Trophoblast cell (in vitro differentiated cells and primary cell): ENCODE data around the gene APOBEC3G.

Experiments used
- DNase-seq, 2 donors: peaks; one replicate each; pipeline ENCODE4 v3.0.0-alpha.2; 2016
- H2AFZ ChIP-seq: 2 replicates; pipeline ENCODE4 v1.6.1; 2013; ENCODE audit warnings: low read length, moderate library complexity, mild to moderate bottlenecking; ENCODE audit not compliant: insufficient read depth, poor library complexity
- H2AK5ac ChIP-seq: 2 replicates; pipeline ENCODE4 v1.6.1; 2013; ENCODE audit warnings: mild to moderate bottlenecking, low read length
- H2BK120ac ChIP-seq: 2 replicates; pipeline ENCODE4 v1.6.1; 2013; ENCODE audit warnings: low read length, mild to moderate bottlenecking, moderate library complexity; ENCODE audit not compliant: insufficient read depth, poor library complexity
- H2BK12ac ChIP-seq: 2 replicates; pipeline ENCODE4 v1.6.1; 2013; ENCODE audit warnings: mild to moderate bottlenecking, low read length, moderate library complexity
- H2BK5ac ChIP-seq: 2 replicates; pipeline ENCODE4 v1.6.1; 2013; ENCODE audit warnings: low read length, low read depth, moderate library complexity, mild to moderate bottlenecking; ENCODE audit not compliant: poor library complexity
- H3K14ac ChIP-seq: 2 replicates; pipeline ENCODE4 v1.6.1; 2013; ENCODE audit warnings: mild to moderate bottlenecking, low read length
- H3K18ac ChIP-seq: 2 replicates; pipeline ENCODE4 v1.6.1; 2013; ENCODE audit warnings: mild to moderate bottlenecking, low read length
- H3K23ac ChIP-seq: 2 replicates; pipeline ENCODE4 v1.6.1; 2013; ENCODE audit warnings: low read length
- H3K27ac ChIP-seq: 2 replicates; pipeline ENCODE4 v1.5.1; 2013; ENCODE audit warnings: low read depth, mild to moderate bottlenecking, inconsistent platforms, low read length, moderate library complexity
- H3K27me3 ChIP-seq: 2 replicates; pipeline ENCODE4 v1.6.1; 2013; ENCODE audit warnings: inconsistent platforms, mild to moderate bottlenecking, low read length, moderate library complexity; ENCODE audit not compliant: insufficient read depth
- H3K36me3 ChIP-seq, 2 experiments: 1 replicate in 1 of 2; 2 replicates in 1 of 2; pipeline ENCODE4 v1.6.1; 2013; ENCODE audit warnings: low read length in 2 of 2, mild to moderate bottlenecking in 2 of 2, moderate library complexity in 1 of 2; ENCODE audit not compliant: insufficient read depth in 2 of 2, control insufficient read depth in 1 of 2
- H3K4ac ChIP-seq: 2 replicates; pipeline ENCODE4 v1.6.1; 2013; ENCODE audit warnings: low read depth, mild to moderate bottlenecking, low read length, moderate library complexity
- H3K4me1 ChIP-seq, 2 experiments: 1 replicate in 1 of 2; 2 replicates in 1 of 2; pipeline ENCODE4 v1.6.1; 2013; ENCODE audit warnings: low read length in 2 of 2, mild to moderate bottlenecking in 2 of 2, moderate library complexity in 1 of 2; ENCODE audit not compliant: insufficient read depth in 2 of 2, control insufficient read depth in 1 of 2
- H3K4me2 ChIP-seq: 2 replicates; pipeline ENCODE4 v1.6.1; 2013; ENCODE audit warnings: inconsistent platforms, mild to moderate bottlenecking, low read length, moderate library complexity
- H3K4me3 ChIP-seq: 2 replicates; pipeline ENCODE4 v1.5.1; 2013; ENCODE audit warnings: mild to moderate bottlenecking, low read depth, low read length, inconsistent platforms
- H3K79me1 ChIP-seq: one replicate; pipeline ENCODE4 v1.6.1; 2013; ENCODE audit warnings: low read length
- H3K79me2 ChIP-seq: 2 replicates; pipeline ENCODE4 v1.6.1; 2013; ENCODE audit warnings: low read length, mild to moderate bottlenecking; ENCODE audit not compliant: control insufficient read depth, insufficient read depth, poor library complexity
- H3K9ac ChIP-seq: 2 replicates; pipeline ENCODE4 v1.6.1; 2013; ENCODE audit warnings: mild to moderate bottlenecking, low read length
- H3K9me3 ChIP-seq: 2 replicates; pipeline ENCODE4 v1.6.1; 2013; ENCODE audit warnings: low read depth, mild to moderate bottlenecking, control low read depth, inconsistent platforms, low read length; ENCODE audit not compliant: insufficient read depth
- H4K12ac ChIP-seq: 2 replicates; pipeline ENCODE4 v1.6.1; 2013; ENCODE audit warnings: low read depth, mild to moderate bottlenecking, low read length, moderate library complexity
- H4K8ac ChIP-seq: 2 replicates; pipeline ENCODE4 v1.6.1; 2013; ENCODE audit warnings: low read depth, mild to moderate bottlenecking, low read length, moderate library complexity
- H4K91ac ChIP-seq: one replicate; pipeline ENCODE4 v1.6.1; 2013; ENCODE audit warnings: low read depth, mild to moderate bottlenecking, low read length, moderate library complexity
- WGBS: extraction: QIAGEN DNeasy Blood & Tissue Kit; methylation state at CpG from one replicate; pipeline ENCODE4 v1.1.7; 2013; ENCODE audit warnings: missing lambda C conversion rate; ENCODE audit not compliant: insufficient read length, insufficient coverage; ENCODE audit errors: extremely low coverage; 5-methylcytosine and 5-hydroxymethylcytosine counted together

APOBEC3G gene

DNA sequence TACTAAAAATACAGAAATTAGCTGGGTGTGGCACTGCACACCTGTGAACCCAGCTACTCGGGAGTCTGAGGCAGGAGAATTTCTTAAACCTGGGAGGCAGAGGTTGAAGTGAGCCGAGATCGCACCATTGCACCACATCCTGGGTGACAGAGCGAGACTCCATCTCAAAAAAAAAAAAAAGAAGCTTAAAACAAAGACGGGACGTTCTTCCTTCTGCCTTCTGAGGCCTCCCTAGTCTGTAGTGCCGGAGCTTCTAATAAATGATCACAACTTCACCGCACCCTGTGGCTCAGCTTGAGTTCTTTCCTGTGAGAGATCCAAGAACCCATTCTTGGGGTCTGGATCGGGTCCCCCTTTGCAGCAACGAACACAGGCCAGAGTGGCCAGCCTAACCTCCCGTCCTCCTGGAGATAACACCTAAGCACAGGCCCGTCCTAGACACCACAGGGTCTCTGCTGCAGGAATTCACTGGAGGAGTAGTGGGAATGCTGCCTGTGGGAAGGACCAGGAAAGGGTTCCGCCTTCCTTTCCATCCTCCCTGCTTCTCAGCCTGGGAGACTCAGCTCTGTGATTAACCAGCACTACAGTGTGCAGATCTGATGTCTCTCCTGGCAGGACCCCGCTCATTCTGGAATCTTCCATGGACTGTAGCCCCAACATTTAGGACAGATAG lies 17.8 kb downstream of the APOBEC3G start:
- Histone ChIP-seq H3K23ac (no peak overlapping the region), H4K91ac (no peak overlapping the region), H3K4me2 (no peak overlapping the region), H3K18ac (no peak overlapping the region), H3K4me1 (peaks cover 8 to 10% of the 10 kb centered on the region in 2 experiments), H3K4ac (no peak overlapping the region), H3K79me2 (peaks cover 3% of the 10 kb centered on the region), H3K14ac (no peak overlapping the region), H2BK5ac (no peak overlapping the region), H3K27ac (no peak overlapping the region), H2AFZ (no peak overlapping the region), H3K9ac (no peak overlapping the region), H3K36me3 (no peaks in the 10 kb centered on the region), H3K79me1 (peaks cover 9% of the 10 kb centered on the region), H3K4me3 (no peak overlapping the region), H2BK12ac (no peak overlapping the region), H2AK5ac (no peak overlapping the region), H3K9me3 (peaks cover 2% of the 10 kb centered on the region), H4K12ac (no peak overlapping the region), H2BK120ac (no peak overlapping the region), H3K27me3 (no peaks in the 10 kb centered on the region), H4K8ac (no peak overlapping the region)
- DNase-seq, result no peak
- WGBS, result no CpG with 5 or more reads among the region's 14 CpGs

DNA sequence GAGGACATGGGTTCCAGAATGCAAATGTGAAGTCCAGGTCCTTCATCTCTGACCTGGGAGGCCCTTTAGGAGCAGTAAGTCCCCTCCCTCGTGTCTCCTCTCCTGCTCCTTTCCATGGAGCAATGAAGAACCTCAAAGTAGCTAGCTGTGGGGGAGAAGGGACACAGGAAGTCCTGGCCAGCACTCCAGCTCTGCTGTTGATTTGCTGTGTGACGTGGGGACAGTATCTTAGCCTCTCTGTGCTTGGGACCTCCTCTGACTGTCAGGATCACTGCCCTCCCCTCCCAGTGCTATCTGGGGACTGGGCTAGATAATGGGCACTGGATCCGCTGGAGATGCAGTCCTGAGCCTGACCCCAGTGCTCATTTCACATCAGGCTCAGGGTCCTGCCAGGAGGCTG lies 18.9 kb downstream of the APOBEC3G start:
- WGBS, result no CpG with 5 or more reads among the region's 3 CpGs
- Histone ChIP-seq H3K4me2 (no peak overlapping the region), H2BK12ac (no peak overlapping the region), H3K18ac (no peak overlapping the region), H3K14ac (no peak overlapping the region), H3K9ac (no peak overlapping the region), H3K4me3 (no peak overlapping the region), H2AFZ (no peak overlapping the region), H3K4me1 (peaks cover 8 to 10% of the 10 kb centered on the region in 2 experiments), H2BK120ac (no peak overlapping the region), H4K8ac (no peak overlapping the region), H3K27ac (no peak overlapping the region), H3K36me3 (no peaks in the 10 kb centered on the region), H3K4ac (no peak overlapping the region), H2AK5ac (no peak overlapping the region), H4K91ac (peak overlapping the region; percentile 37), H3K9me3 (peaks cover 2% of the 10 kb centered on the region), H4K12ac (no peak overlapping the region), H3K79me1 (peaks cover 9% of the 10 kb centered on the region), H2BK5ac (no peak overlapping the region), H3K23ac (no peak overlapping the region), H3K79me2 (peaks cover 3% of the 10 kb centered on the region), H3K27me3 (no peaks in the 10 kb centered on the region)
- no peak for DNase-seq

DNA sequence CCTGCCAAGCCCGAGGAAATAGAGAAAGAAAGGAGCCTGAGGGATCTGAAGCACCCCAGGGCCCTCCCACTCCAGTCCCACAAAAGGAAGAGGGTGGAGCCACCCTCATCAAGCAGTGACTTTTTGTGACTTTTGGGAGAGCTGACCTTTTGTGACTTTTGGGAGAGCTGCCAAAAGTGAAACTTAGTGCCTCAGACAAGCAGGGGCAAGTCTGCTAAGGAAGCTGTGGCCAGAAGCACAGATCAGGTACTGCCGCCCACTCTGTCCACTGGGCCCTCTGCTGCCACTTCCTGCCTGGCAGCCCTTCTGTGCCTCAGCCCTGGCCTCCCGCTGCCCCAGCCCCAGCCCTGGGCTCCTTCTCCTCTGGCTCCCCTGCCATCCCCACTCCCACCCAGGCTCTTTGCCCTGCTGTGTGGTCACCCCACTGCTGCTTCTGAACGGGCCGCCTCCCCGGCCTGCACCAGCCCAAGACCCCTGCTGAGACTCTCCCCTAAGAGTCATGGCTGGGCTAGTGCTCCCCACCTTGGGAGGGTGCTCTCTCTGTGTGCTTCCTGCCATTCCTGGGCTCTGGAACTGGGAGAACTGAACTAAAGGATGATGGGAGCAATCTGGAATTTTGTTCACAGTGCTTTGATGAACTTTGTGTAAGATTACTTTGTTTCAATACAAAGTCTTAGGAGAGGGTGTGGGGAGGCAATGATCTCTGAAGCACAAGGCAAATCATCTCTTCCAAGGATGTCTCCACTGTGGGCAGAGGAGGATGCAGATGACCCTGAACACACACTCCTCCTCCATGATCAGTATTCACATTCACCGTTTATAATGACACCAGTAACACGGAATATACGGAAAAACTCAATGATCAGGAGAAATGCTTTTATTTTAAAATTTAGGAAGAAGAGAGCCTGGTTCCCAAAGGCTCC lies 20.3 kb downstream of the APOBEC3G start, which contains the start of gene APOBEC3H:
TSS of gene APOBEC3H (plus strand) at position 147 of the 923 bp plus-strand sequence. CDS start 3,035 bp downstream, outside the sequence.
- no peak within 1 kb of the TSS for H3K4me3 ChIP-seq
- peak within 1 kb of the TSS; percentile 88 for H2AFZ ChIP-seq
- H3K18ac ChIP-seq, result peak within 1 kb of the TSS; percentile 46
- no peak within 1 kb of the TSS for H3K27ac ChIP-seq
- H4K12ac ChIP-seq, result peak within 1 kb of the TSS; percentile 40
- no peak within 1 kb of the TSS for H3K23ac ChIP-seq
- H3K79me1 ChIP-seq, result peaks cover 9% of the 10 kb centered on the region
- no peaks in the 10 kb centered on the region for H3K36me3 ChIP-seq
- H4K91ac ChIP-seq, result peak within 1 kb of the TSS; percentile 85
- peak within 1 kb of the TSS; percentile 73 for H4K8ac ChIP-seq
- WGBS, result no CpG with 5 or more reads among the region's 9 CpGs
- H3K9ac ChIP-seq, result no peak within 1 kb of the TSS
- H2BK12ac ChIP-seq, result peak within 1 kb of the TSS; percentile 63
- peaks cover 2% of the 10 kb centered on the region for H3K9me3 ChIP-seq
- H2BK120ac ChIP-seq, result peak within 1 kb of the TSS; percentile 90
- peaks cover 3% of the 10 kb centered on the region for H3K79me2 ChIP-seq
- no peaks in the 10 kb centered on the region for H3K27me3 ChIP-seq
- no peak for DNase-seq
- H2BK5ac ChIP-seq, result peak within 1 kb of the TSS; percentile 73
- peak within 1 kb of the TSS; percentile 78 for H3K4ac ChIP-seq
- H3K4me1 ChIP-seq, result peaks cover 8 to 10% of the 10 kb centered on the region in 2 experiments
- H3K14ac ChIP-seq, result peak within 1 kb of the TSS; percentile 57
- peak within 1 kb of the TSS; percentile 89 for H2AK5ac ChIP-seq
- no peak within 1 kb of the TSS for H3K4me2 ChIP-seq

DNA sequence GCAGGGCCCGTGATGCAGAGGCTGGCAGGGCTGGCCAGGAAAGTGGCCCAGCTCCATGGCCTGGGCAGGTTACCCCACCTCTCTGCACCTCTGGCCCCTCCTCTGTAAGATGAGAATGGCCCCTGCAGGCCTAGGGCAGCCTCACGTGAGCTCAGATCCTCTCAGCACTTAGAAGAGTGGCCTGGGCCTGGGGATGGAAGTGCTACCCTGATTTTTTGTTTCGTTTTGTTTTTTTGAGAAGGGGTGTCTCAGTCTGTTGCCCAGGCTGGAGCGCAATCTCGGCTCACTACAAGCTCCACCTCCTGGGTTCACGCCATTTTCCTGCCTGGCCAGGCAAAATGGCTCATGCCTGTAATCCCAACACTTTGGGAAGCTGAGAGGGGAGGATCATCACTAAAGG lies 21.0 kb downstream of the APOBEC3G start:
- H3K14ac ChIP-seq, result no peak overlapping the region
- no peak overlapping the region for H2BK5ac ChIP-seq
- no peak overlapping the region for H3K18ac ChIP-seq
- peak overlapping the region; percentile 45 for H4K8ac ChIP-seq
- H2AFZ ChIP-seq, result no peak overlapping the region
- H4K12ac ChIP-seq, result no peak overlapping the region
- H3K23ac ChIP-seq, result no peak overlapping the region
- H3K4ac ChIP-seq, result no peak overlapping the region
- peak overlapping the region; percentile 36 for H2BK120ac ChIP-seq
- no peaks in the 10 kb centered on the region for H3K27me3 ChIP-seq
- no peak overlapping the region for H2AK5ac ChIP-seq
- no CpG with 5 or more reads among the region's 6 CpGs for WGBS
- H3K27ac ChIP-seq, result no peak overlapping the region
- DNase-seq, result no peak
- H3K4me3 ChIP-seq, result no peak overlapping the region
- peak overlapping the region; percentile 8 for H4K91ac ChIP-seq
- H3K4me2 ChIP-seq, result no peak overlapping the region
- no peak overlapping the region for H3K9ac ChIP-seq
- no peak overlapping the region for H2BK12ac ChIP-seq
- peaks cover 9% of the 10 kb centered on the region for H3K79me1 ChIP-seq
- peaks cover 2% of the 10 kb centered on the region for H3K9me3 ChIP-seq
- H3K4me1 ChIP-seq, result peaks cover 8 to 10% of the 10 kb centered on the region in 2 experiments
- H3K79me2 ChIP-seq, result peaks cover 3% of the 10 kb centered on the region
- H3K36me3 ChIP-seq, result no peaks in the 10 kb centered on the region
